Measurements from ENCODE around the gene SMPDL3A. TPM values are rescaled to one million over a fixed set of nuclear protein-coding genes. Genes with fewer than 3 reads are reported as not detected.

Gene SMPDL3A
- total and polyA plus RNA-seq, 3 experiments from 2014 or later = 0.16 to 0.24 TPM; not detected in 1

GRCh38 chr6:122833021-122833491 is 44.0 kb downstream of the SMPDL3A start:
- Mint-ChIP-seq H3K27me3 (peaks cover 3 to 14% of the 10 kb centered on the region in 2 donors), H3K27ac (no peak overlapping the region), H3K4me1 (no peaks in the 10 kb centered on the region), H3K36me3 (no peaks in the 10 kb centered on the region), H3K9me3 (no peaks in the 10 kb centered on the region), H3K4me3 (no peak overlapping the region)
- DNase-seq = no peak
- Histone ChIP-seq H3K27ac (ENCODE audit: low read depth, low read length) (no peak overlapping the region), H3K4me3 (ENCODE audit: low read length) (no peak overlapping the region), H3K36me3 (ENCODE audit: insufficient read depth, low read length) (no peaks in the 10 kb centered on the region), H3K4me1 (ENCODE audit: insufficient read depth, low read length) (no peaks in the 10 kb centered on the region), H3K9me3 (ENCODE audit: low read length) (no peaks in the 10 kb centered on the region), H3K27me3 (ENCODE audit: insufficient read depth, low read length, poor library complexity, severe bottlenecking) (no peaks in the 10 kb centered on the region)
- CTCF ChIA-PET = no interaction called here
- POLR2A ChIA-PET = no interaction called here

GRCh38 chr6:122838060-122838780 is 49.2 kb downstream of the SMPDL3A start:
- H3K27me3 ChIP-seq (ENCODE audit: insufficient read depth, low read length, poor library complexity, severe bottlenecking) = no peaks in the 10 kb centered on the region
- Mint-ChIP-seq H3K4me3 (no peak overlapping the region), H3K36me3 (no peaks in the 10 kb centered on the region), H3K4me1 (no peaks in the 10 kb centered on the region), H3K9me3 (no peaks in the 10 kb centered on the region), H3K27ac (no peak overlapping the region), H3K27me3 (peaks cover 2 to 8% of the 10 kb centered on the region in 2 donors)
- H3K4me3 ChIP-seq (ENCODE audit: low read length) = no peak overlapping the region
- ChIA-PET CTCF (interaction anchor here (1.1 to 1.5 kb wide), 3 partner anchors 17 to 107 kb away, joined by 4 to 10 read pairs (median 4); no protein-coding TSS in a partner anchor), POLR2A (no interaction called here)
- no peaks in the 10 kb centered on the region for H3K9me3 ChIP-seq (ENCODE audit: low read length)
- no peak for DNase-seq
- H3K27ac ChIP-seq (ENCODE audit: low read depth, low read length) = no peak overlapping the region
- no peaks in the 10 kb centered on the region for H3K36me3 ChIP-seq (ENCODE audit: insufficient read depth, low read length)
- no peaks in the 10 kb centered on the region for H3K4me1 ChIP-seq (ENCODE audit: insufficient read depth, low read length)

- peaks cover 2 to 8% of the 10 kb centered on the region in 2 donors for H3K27me3 Mint-ChIP-seq
- Histone ChIP-seq H3K4me1 (ENCODE audit: insufficient read depth, low read length) (no peaks in the 10 kb centered on the region), H3K27ac (ENCODE audit: low read depth, low read length) (no peak overlapping the region), H3K4me3 (ENCODE audit: low read length) (no peak overlapping the region), H3K36me3 (ENCODE audit: insufficient read depth, low read length) (no peaks in the 10 kb centered on the region), H3K27me3 (ENCODE audit: insufficient read depth, low read length, poor library complexity, severe bottlenecking) (no peaks in the 10 kb centered on the region), H3K9me3 (ENCODE audit: low read length) (no peaks in the 10 kb centered on the region)
- DNase-seq = peak; percentile 3 to 48 (median 9)
- ChIA-PET CTCF (interaction anchor here (0.7 to 1.5 kb wide), 6 partner anchors 15 to 365 kb away, joined by 3 to 10 read pairs (median 3); no protein-coding TSS in a partner anchor), POLR2A (no interaction called here)
- no peaks in the 10 kb centered on the region for H3K36me3 Mint-ChIP-seq
- no peaks in the 10 kb centered on the region for H3K4me1 Mint-ChIP-seq
- H3K9me3 Mint-ChIP-seq = no peaks in the 10 kb centered on the region
- no peak overlapping the region for H3K4me3 Mint-ChIP-seq
- no peak overlapping the region for H3K27ac Mint-ChIP-seq
These were observed 50.4 kb downstream of the SMPDL3A start for GRCh38 chr6:122839472-122839871.

DNA sequence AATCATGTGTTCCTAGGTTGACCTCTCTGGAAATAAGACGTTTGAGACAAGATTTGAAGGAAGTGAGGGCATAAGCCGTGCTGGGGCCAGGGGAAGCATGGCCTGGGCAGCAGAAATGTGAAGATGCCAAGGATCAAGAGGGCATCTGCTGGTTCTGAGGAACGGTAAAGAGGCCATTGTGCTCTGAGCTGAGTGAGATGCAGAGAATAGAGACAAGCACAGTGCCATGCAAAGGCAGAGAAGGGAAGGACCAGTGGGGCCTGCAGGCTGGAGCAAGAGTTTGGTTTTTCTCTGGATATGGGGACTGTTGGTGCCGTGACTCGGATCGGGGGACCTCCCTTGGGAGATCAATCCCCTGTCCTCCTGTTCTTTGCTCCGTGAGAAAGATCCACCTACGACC is 50.8 kb downstream of the SMPDL3A start:
- Histone ChIP-seq H3K9me3 (ENCODE audit: low read length) (no peaks in the 10 kb centered on the region), H3K27me3 (ENCODE audit: insufficient read depth, low read length, poor library complexity, severe bottlenecking) (no peaks in the 10 kb centered on the region), H3K27ac (ENCODE audit: low read depth, low read length) (no peak overlapping the region), H3K4me1 (ENCODE audit: insufficient read depth, low read length) (no peaks in the 10 kb centered on the region), H3K36me3 (ENCODE audit: insufficient read depth, low read length) (no peaks in the 10 kb centered on the region), H3K4me3 (ENCODE audit: low read length) (no peak overlapping the region)
- peaks cover under 1 to 8% of the 10 kb centered on the region in 2 donors for H3K27me3 Mint-ChIP-seq
- no peak for DNase-seq
- H3K36me3 Mint-ChIP-seq = no peaks in the 10 kb centered on the region
- POLR2A ChIA-PET = no interaction called here
- no peak overlapping the region for H3K27ac Mint-ChIP-seq
- CTCF ChIA-PET = interaction anchor here (0.8 to 1.3 kb wide), 3 partner anchors 16 to 365 kb away, joined by 3 read pairs; no protein-coding TSS in a partner anchor
- H3K9me3 Mint-ChIP-seq = peaks cover 0 to 2% (median 0%) of the 10 kb centered on the region in 5 donors
- H3K4me3 Mint-ChIP-seq = no peak overlapping the region
- H3K4me1 Mint-ChIP-seq = no peaks in the 10 kb centered on the region

DNA sequence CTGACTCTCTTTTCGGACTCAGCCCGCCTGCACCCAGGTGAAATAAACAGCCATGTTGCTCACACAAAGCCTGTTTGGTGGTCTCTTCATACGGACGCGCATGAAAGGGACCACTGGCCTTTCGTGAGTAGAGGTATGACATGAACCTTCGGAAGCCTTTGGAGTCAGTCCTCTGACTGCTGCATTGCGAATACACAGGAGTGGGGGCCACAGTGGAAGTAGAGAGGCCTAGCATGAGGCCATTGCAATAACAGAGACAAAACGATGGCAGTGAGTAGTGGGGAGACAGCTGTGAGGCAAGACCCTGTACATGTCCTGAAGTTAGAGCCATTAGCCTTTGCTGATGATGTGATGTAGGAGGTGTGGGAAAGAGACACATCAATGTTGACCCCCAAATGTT is 56.4 kb downstream of the SMPDL3A start:
- no peaks in the 10 kb centered on the region for H3K27me3 Mint-ChIP-seq
- no peak overlapping the region for H3K27ac ChIP-seq (ENCODE audit: low read depth, low read length)
- H3K27me3 ChIP-seq (ENCODE audit: insufficient read depth, low read length, poor library complexity, severe bottlenecking) = no peaks in the 10 kb centered on the region
- H3K36me3 ChIP-seq (ENCODE audit: insufficient read depth, low read length) = no peaks in the 10 kb centered on the region
- H3K9me3 ChIP-seq (ENCODE audit: low read length) = no peaks in the 10 kb centered on the region
- no peak overlapping the region for H3K27ac Mint-ChIP-seq
- no peaks in the 10 kb centered on the region for H3K36me3 Mint-ChIP-seq
- ChIA-PET CTCF (no interaction called here), POLR2A (no interaction called here)
- no peaks in the 10 kb centered on the region for H3K4me1 Mint-ChIP-seq
- no peak overlapping the region for H3K4me3 Mint-ChIP-seq
- H3K4me3 ChIP-seq (ENCODE audit: low read length) = no peak overlapping the region
- no peak for DNase-seq
- H3K4me1 ChIP-seq (ENCODE audit: insufficient read depth, low read length) = no peaks in the 10 kb centered on the region
- peaks cover 0 to 2% (median 0%) of the 10 kb centered on the region in 5 donors for H3K9me3 Mint-ChIP-seq

GRCh38 chr6:122845916-122846612 is 57.0 kb downstream of the SMPDL3A start:
- H3K9me3 ChIP-seq (ENCODE audit: low read length) = no peaks in the 10 kb centered on the region
- no peaks in the 10 kb centered on the region for H3K4me1 ChIP-seq (ENCODE audit: insufficient read depth, low read length)
- ChIA-PET POLR2A (no interaction called here), CTCF (no interaction called here)
- H3K9me3 Mint-ChIP-seq = peaks cover 0 to 7% (median 0%) of the 10 kb centered on the region in 5 donors
- no peak overlapping the region for H3K27ac Mint-ChIP-seq
- H3K27me3 Mint-ChIP-seq = no peaks in the 10 kb centered on the region
- H3K4me3 Mint-ChIP-seq = no peak overlapping the region
- no peak overlapping the region for H3K27ac ChIP-seq (ENCODE audit: low read depth, low read length)
- no peaks in the 10 kb centered on the region for H3K36me3 Mint-ChIP-seq
- no peaks in the 10 kb centered on the region for H3K27me3 ChIP-seq (ENCODE audit: insufficient read depth, low read length, poor library complexity, severe bottlenecking)
- H3K36me3 ChIP-seq (ENCODE audit: insufficient read depth, low read length) = no peaks in the 10 kb centered on the region
- DNase-seq = no peak
- H3K4me1 Mint-ChIP-seq = no peaks in the 10 kb centered on the region
- no peak overlapping the region for H3K4me3 ChIP-seq (ENCODE audit: low read length)

DNA sequence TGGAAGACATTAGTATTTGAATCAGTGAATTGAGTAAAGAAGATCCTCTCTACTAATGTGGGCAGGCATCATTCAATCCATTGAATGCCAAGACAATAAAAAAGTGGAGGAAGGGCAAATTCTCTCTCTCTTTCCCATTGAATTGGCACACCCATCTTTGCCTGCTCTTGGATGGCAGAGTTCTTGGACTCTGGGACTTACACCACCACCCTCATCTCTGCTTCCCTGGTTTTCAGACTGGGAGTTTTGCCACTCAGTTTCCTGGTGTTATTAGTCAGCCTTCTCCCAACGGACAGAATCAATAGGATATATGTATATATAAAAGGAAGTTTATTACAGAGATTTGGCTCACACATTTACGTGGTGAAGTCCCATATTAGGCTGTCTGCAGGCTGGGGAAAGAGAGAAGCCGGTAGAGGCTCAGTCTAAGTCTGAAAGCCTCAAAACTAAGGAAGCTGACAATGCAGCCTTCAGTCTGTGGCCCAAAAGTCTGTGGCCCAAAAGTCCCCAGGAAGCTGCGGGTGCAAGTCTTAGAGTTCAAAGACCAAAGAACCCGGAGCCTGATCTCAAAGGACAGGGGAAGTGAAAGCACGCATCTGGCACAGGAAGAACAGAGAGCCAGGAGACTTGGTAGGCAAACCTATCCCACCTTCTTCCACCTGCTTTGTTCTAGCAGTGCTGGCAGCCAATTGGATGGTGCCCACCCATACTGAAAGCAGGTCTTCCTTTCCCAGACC is 64.4 kb downstream of the SMPDL3A start:
- POLR2A ChIA-PET = no interaction called here
- Mint-ChIP-seq H3K4me1 (no peaks in the 10 kb centered on the region), H3K36me3 (no peaks in the 10 kb centered on the region), H3K27ac (no peak overlapping the region), H3K9me3 (peaks cover 0 to 6% (median 0%) of the 10 kb centered on the region in 5 donors), H3K4me3 (no peak overlapping the region), H3K27me3 (peaks cover 0 to 3% of the 10 kb centered on the region in 2 donors)
- DNase-seq = no peak
- Histone ChIP-seq H3K27ac (ENCODE audit: low read depth, low read length) (no peak overlapping the region), H3K36me3 (ENCODE audit: insufficient read depth, low read length) (no peaks in the 10 kb centered on the region), H3K9me3 (ENCODE audit: low read length) (no peaks in the 10 kb centered on the region), H3K4me3 (ENCODE audit: low read length) (no peak overlapping the region), H3K27me3 (ENCODE audit: insufficient read depth, low read length, poor library complexity, severe bottlenecking) (no peaks in the 10 kb centered on the region), H3K4me1 (ENCODE audit: insufficient read depth, low read length) (no peaks in the 10 kb centered on the region)
- CTCF ChIA-PET = no interaction called here

Data from CD8-positive, alpha-beta memory T cell (primary cell).